Right lung (tissue), 5 donors: ENCODE results near the gene GPRC5C. TPM values are rescaled to one million over a fixed set of nuclear protein-coding genes. Genes with fewer than 3 reads are reported as not detected.
"Not testable (repeated sequence)": the region's sequence is repeated elsewhere in the genome, so short reads cannot be mapped to it uniquely, and the experiment has no call there.

Source experiments
- DNase-seq, 2 donors: peaks; one replicate each; pipeline ENCODE4 v3.0.0-alpha.2; 2013
- polyA plus RNA-seq, 5 donors: library from polyadenylated mRNA; unstranded; fragments of 120-200 nt; gene quantifications; one replicate each; pipeline versions ENCODE4 v1.2.1 to v1.2.3, GENCODE V29; 2013; ENCODE audit warnings: inconsistent platforms in 1 of 5, low replicate concordance in 1 of 5; ENCODE audit not compliant: insufficient read length in 5 of 5, insufficient read depth in 1 of 5

Gene GPRC5C
- polyA plus RNA-seq, 5 donors = 40.1 to 70.8 (median 51.4) TPM

GRCh38 chr17:74466828-74467184, 34.9 kb downstream of the GPRC5C start:
- DNase-seq = no peak

- no peak for DNase-seq
Observed at GRCh38 chr17:74467221-74467951, 35.5 kb downstream of the GPRC5C start.

- no peak for DNase-seq
Observed at GRCh38 chr17:74471341-74471740, 39.5 kb downstream of the GPRC5C start.

GRCh38 chr17:74472890-74473289, 41.0 kb downstream of the GPRC5C start:
- no peak for DNase-seq

GRCh38 chr17:74473294-74473693, 41.4 kb downstream of the GPRC5C start:
- no peak for DNase-seq

- no peak for DNase-seq
Observed at GRCh38 chr17:74474043-74474792, 42.3 kb downstream of the GPRC5C start.

GRCh38 chr17:74475189-74475588, 43.3 kb downstream of the GPRC5C start:
- DNase-seq = no peak

GRCh38 chr17:74477411-74477810, 45.5 kb downstream of the GPRC5C start:
- no peak for DNase-seq

- DNase-seq = no peak
Observed at GRCh38 chr17:74478420-74479100, 46.7 kb downstream of the GPRC5C start.

- DNase-seq = no peak
Observed at GRCh38 chr17:74480290-74480689, 48.4 kb downstream of the GPRC5C start.

- no peak for DNase-seq
Observed at GRCh38 chr17:74481621-74482020, 49.7 kb downstream of the GPRC5C start.

GRCh38 chr17:74484066-74484465, 52.2 kb downstream of the GPRC5C start:
- DNase-seq = no peak

GRCh38 chr17:74485022-74485743, 53.3 kb downstream of the GPRC5C start:
- no peak for DNase-seq

GRCh38 chr17:74485841-74486240, 54.0 kb downstream of the GPRC5C start:
- DNase-seq = no peak

GRCh38 chr17:74488276-74488675, 56.4 kb downstream of the GPRC5C start:
- DNase-seq = not testable (repeated sequence)

GRCh38 chr17:74490716-74491115, 58.8 kb downstream of the GPRC5C start:
- no peak for DNase-seq

- no peak for DNase-seq
Observed at GRCh38 chr17:74491626-74492025, 59.7 kb downstream of the GPRC5C start.

GRCh38 chr17:74493331-74493833, 61.5 kb downstream of the GPRC5C start:
- DNase-seq = peak; percentile 36 to 56
